ENCODE measurements around the gene COA1.
"Not testable (repeated sequence)": the region's sequence is repeated elsewhere in the genome, so short reads cannot be mapped to it uniquely, and the experiment has no call there.

Gene COA1, protein sequence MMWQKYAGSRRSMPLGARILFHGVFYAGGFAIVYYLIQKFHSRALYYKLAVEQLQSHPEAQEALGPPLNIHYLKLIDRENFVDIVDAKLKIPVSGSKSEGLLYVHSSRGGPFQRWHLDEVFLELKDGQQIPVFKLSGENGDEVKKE

GRCh38 chr7:43729214-43729923, at the start of gene COA1:
TSS of gene COA1 (minus strand) at chr7:43729523. CDS start at chr7:43648614, 80,909 bp downstream.
- peak; percentile 88 for DNase-seq

- DNase-seq = not testable (repeated sequence)
Observed at GRCh38 chr7:43778293-43779044, 49.1 kb upstream of the COA1 start.

GRCh38 chr7:43775255-43775654, 45.9 kb upstream of the COA1 start:
- not testable (repeated sequence) for DNase-seq

DNA sequence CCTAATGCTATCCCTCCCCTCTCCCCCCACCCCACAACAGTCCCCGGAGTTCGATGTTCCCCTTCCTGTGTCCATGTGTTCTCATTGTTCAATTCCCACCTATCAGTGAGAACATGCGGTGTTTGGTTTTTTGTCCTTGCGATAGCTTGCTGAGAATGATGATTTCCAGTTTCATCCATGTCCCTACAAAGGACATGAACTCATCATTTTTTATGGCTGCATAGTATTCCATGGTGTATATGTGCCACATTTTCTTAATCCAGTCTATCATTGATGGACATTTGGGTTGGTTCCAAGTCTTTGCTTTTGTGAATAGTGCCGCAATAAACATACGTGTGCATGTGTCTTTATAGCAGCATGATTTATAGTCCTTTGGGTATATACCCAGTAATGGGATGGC, 43.9 kb upstream of the COA1 start:
- not testable (repeated sequence) for DNase-seq

- no peak for DNase-seq
Observed at GRCh38 chr7:43771573-43771972, 42.2 kb upstream of the COA1 start.

DNA sequence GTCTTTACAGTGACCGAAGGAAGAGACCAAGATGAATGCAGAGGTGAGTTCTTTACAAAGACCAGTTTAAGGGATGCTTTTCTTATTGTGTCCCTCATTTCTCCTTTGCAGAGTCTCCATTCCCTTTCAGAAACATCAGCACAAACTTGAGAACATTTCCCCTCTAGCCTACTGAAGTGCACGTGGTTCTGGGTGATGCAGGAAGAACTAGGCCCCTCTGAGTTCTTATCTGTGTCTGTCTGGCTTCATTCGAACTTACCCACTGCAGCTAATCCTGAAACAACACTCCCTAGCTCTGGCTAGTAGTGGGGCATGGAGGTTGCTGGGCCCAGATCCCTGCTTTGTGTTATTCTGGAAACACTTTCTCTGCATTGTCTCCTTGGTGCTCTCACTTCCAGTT, 41.8 kb upstream of the COA1 start:
- DNase-seq = no peak

DNA sequence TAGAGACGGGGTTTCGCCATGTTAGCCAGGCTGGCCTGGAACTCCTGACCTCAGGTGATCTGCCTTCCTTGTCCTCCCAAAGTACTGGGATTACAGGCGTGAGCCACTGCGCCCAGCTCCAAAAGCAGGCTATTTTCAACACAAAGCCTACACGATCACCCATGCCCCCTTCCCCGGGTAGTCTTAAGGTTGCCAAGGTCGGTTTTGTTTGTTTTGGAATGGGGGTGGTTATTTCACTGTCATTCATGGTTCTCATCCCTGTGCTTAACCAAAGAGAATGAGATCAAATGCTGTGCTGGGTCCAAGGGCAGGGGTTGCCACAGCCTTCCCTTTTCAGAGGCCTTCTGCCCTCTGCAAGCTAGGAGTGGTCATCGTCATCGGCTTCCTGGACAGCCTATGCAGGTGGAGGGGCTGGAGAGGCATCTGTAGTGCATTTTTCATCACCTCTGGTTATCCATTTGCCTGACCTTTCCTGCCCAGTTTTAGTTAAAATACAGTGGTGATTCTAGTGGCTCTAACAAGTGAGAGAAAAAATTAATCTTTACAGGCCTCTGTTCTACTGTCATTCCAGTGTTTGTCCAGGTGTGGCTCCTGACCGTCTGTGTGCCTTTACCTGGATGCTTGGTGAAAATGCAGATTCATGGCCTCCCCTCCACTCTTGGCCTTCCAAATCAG, 40.6 kb upstream of the COA1 start:
- DNase-seq = no peak

DNA sequence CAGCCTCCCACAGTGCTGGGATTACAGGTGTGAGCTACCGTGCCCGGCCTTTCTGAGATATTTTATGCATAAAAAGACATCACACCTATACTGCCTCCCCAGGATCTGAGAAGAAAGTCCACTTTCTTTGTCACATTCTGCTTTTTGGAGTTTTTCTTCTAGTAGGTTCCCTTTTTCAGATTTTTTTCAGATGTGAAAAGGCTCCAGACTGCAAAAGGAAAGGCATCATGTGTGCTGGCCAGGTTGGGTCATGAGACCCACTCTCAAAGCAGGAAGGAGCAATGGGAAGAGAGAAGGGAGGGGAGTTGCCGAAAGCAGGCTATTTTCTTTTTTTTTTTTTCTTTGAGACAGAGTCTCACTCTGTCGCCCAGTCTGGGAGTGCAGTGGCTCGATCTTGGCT, 40.0 kb upstream of the COA1 start:
- no peak for DNase-seq

- no peak for DNase-seq
Observed at GRCh38 chr7:43768887-43769272, 39.6 kb upstream of the COA1 start.

- DNase-seq = no peak
Observed at GRCh38 chr7:43768201-43768886, 39.0 kb upstream of the COA1 start.

- no peak for DNase-seq
Observed at GRCh38 chr7:43767311-43767710, 38.0 kb upstream of the COA1 start.

DNA sequence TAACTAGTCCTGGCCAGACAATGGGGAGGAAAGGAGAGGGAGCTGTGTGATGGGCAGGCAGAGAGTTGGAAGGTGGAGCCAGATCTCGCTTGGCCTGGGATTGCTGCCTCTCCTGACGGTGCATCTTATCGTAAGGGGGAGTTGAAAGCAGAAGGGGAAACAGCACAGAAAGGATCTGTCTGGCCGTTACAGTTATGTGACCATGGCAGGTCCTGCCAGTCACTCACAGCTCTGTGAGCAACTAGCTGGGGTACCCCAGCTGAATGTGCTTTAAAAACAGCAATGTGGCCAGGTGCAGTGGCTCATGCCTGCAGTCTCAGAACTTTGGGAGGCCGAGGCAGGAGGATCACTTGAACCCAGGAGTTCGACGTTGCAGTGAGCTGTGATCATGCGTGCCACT, 37.2 kb upstream of the COA1 start:
- DNase-seq = no peak

GRCh38 chr7:43764807-43765491, 35.6 kb upstream of the COA1 start:
- no peak for DNase-seq

DNA sequence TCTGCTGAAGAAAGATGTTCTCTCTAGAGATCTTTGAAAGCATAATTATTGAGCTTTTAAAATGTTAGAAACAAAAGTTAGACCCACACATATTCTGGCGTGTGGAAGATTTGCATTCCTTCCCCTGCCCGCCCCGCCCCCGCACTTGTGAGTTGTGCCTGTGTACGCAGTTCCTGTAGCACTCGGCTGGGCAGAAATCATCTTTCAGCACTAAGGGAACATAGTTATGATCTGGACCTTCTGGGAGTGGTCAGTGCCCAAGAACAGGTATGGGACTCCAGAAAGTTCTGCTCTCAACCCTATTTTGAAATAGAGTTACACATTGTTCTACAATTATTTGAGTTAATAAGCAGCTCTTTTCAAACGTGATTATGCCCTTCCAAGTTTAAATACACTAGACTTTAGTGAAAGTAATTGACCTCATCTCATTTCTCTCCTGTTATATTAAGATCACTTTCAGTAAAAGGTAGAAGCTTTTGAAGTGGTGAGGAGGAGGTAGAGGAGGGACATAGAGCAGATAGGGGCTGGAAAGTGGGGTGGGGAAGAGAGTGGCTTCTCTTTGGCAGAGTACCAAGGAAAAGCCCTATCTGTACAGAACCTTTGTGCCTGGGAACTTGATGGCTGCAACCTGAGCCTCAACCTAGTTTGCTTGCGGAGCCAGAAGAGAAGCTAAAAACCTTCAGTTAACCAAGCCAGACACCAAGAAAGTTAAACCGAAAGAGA, 34.9 kb upstream of the COA1 start:
- no peak for DNase-seq

DNA sequence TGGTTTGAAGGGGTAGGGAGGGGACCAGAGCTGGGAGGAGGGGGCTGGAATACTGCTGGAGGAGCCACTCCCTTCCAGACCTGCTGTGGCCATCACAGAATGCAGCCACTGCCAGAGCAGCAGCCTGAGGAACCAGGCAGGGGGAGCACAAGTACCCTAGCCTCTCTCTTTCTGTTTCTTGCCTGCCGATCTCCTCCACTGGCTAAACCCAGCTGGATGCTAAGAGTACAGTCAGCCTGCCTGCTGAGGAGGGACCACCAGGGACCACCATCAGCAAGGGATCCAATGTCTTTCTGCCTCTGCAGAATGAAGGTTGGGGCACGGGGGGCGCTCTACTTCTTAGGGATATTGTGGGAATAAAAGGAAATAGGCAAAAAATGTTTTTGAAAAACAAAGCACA, 33.9 kb upstream of the COA1 start:
- DNase-seq = no peak

DNA sequence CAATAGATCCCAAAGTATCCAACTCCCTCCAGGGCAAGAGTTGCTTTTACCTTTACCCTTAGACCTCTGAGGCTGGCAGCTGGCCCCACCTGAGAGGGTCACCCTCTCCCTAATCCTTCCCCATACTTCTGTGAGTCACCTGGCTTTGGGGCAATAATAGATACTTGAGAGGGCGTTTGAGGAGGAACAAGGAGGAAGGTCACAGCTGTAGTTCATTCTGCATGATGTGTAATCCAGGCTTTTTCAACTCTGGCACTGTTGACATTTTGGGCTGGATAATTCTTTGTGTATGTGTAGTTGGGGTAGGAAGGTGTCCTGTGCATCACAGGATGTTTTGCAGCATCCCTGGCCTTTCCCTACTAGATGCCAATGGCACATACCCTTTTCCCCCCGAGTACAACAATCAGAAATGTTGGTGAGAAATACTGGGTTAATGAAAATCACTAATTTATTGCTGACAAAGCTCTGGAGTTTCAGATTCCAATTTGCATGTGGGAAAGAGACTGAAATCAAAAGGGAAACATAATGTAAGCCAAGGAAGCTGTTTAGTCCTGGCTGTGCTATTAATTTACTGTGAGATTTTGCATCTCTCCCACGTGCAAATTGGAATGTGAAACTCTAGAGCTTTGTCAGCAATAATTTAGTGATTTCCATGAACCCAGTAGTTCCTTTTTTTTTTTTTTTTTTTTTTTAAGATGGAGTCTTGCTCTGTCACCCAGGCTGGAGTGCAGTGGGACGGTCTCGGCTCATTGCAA, 32.8 kb upstream of the COA1 start:
- DNase-seq = no peak

- DNase-seq = no peak
Observed at GRCh38 chr7:43761382-43761781, 32.1 kb upstream of the COA1 start.

- DNase-seq = no peak
Observed at GRCh38 chr7:43760861-43761260, 31.5 kb upstream of the COA1 start.

- DNase-seq = no peak
Observed at GRCh38 chr7:43758822-43759683, 29.7 kb upstream of the COA1 start.

Data from NCI-H774 (cell line).